ENCODE results near the gene VWA5A. TPM values are rescaled to one million over a fixed set of nuclear protein-coding genes. Genes with fewer than 3 reads are reported as not detected.

VWA5A gene
- total and polyA plus RNA-seq, 12 donors: 1.2 to 8.8 (median 3.5) TPM

DNA sequence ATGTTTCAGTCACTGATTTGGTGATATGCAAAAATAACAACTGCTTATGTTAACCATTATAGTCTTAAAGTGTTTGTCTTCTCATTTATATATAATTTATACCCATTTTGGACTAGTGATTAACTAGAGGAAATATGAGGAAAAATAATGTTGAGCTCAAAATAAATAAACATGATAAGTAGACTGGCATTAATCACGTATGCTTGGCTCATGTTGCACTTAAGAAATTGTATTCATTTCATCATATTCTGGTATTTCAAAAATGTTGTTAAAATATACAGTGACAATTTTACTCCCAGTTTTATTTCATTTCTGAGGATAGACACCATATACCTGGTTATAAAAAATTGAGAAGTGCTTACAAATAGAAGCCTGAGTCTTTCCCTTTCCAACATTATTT is 64.1 kb downstream of the VWA5A start:
- Histone ChIP-seq H3K36me3 (no peaks in the 10 kb centered on the region), H3K27me3 (no peaks in the 10 kb centered on the region), H3K9me3 (peaks cover 0 to 5% (median 0%) of the 10 kb centered on the region in 11 donors), H3K4me3 (no peak overlapping the region), H3K27ac (no peak overlapping the region), H3K4me1 (no peaks in the 10 kb centered on the region)
- TF ChIP-seq, protein P1, sequence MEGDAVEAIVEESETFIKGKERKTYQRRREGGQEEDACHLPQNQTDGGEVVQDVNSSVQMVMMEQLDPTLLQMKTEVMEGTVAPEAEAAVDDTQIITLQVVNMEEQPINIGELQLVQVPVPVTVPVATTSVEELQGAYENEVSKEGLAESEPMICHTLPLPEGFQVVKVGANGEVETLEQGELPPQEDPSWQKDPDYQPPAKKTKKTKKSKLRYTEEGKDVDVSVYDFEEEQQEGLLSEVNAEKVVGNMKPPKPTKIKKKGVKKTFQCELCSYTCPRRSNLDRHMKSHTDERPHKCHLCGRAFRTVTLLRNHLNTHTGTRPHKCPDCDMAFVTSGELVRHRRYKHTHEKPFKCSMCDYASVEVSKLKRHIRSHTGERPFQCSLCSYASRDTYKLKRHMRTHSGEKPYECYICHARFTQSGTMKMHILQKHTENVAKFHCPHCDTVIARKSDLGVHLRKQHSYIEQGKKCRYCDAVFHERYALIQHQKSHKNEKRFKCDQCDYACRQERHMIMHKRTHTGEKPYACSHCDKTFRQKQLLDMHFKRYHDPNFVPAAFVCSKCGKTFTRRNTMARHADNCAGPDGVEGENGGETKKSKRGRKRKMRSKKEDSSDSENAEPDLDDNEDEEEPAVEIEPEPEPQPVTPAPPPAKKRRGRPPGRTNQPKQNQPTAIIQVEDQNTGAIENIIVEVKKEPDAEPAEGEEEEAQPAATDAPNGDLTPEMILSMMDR (IDR thresholded peaks at IDR 0.05): no peak
- DNase-seq (no peak), ATAC-seq (no peak)
- intact Hi-C loops (cut with DNase I): no loop called here
- WGBS, 2 donors: 47 to 57% methylated on average over 1 of the region's 1 CpG

DNA sequence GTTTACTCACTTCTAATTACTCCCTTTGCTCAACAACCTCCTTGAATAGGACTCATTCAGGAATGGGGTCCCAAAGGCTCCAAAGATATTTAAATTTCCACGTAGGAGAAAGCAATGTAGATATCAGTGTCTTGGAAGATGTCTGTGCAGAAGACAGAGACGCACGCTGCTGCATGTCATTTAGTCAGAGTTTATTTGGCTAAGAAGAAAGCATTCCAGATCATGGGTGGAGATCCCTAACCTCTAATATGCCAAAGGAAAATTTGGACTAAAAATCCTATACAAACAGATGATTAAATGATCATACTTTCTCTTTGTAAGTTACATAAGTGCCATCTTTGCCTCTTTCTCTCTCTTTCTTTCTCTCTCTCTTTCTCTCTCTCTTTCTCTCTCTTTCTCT is 67.8 kb downstream of the VWA5A start, which contains the start of gene OR10D3:
Gene OR10D3 (plus strand): TSS at position 278 of the 400 bp plus-strand sequence. CDS start 1,925 bp downstream, outside the sequence.
- Histone ChIP-seq H3K27me3 (peaks cover 0 to 2% (median 0%) of the 10 kb centered on the region in 7 donors), H3K4me3 (no peak within 1 kb of the TSS), H3K9me3 (peaks cover 0 to 5% (median 0%) of the 10 kb centered on the region in 11 donors), H3K36me3 (no peaks in the 10 kb centered on the region), H3K4me1 (no peaks in the 10 kb centered on the region), H3K27ac (no peak within 1 kb of the TSS)
- intact Hi-C loops (cut with DNase I): loop anchor here in 1 of 10 donors (10.0 kb wide), 1 partner anchor 118 kb away; no protein-coding TSS in a partner anchor
- 32% methylated on average over 3 of the region's 3 CpGs for WGBS, 2 donors
- ATAC-seq (no peak), DNase-seq (no peak)
- TF ChIP-seq, protein P1 (IDR thresholded peaks at IDR 0.05): no peak

DNA sequence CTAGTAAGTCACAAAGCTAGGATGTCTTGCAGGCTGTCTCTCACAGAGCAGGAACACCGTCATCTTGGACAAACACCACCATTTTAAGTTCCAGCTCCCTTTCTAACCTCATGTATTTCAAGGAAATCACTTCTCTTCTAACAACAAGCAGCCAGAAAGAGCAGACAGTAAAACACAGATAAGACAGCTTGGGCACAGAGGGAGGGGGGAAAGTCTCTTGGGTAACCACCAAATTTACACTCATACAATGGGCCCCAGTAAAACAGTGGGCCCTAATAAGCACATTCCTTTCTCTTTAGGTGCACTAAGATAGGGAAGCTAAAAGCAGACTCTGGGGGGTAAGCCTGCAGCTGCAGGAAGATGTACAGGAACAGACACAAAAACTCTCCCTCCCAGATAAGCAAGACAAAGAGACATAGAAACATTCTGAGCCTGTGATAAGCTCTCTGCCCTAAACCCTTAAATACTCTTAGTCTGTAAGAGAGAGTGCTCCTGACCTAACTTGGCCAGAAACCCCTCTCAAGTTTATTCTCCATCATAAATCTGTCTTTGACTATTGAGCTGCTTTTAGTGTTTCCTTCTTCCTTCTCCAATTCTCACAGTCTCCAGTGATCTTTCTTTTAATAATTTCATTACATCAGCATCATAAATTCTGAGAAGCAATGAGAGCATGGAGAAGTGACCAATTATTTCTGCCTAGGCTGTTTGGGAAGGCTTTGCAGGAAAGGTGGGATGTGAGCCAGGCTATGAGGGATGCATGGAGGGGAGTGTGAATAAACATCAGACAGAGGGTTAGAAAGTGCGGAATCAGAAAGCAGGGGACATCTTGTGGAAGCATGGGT is 75.3 kb downstream of the VWA5A start:
- WGBS, 2 donors: 56 to 71% methylated on average over 2 of the region's 2 CpGs
- Histone ChIP-seq H3K27me3 (peaks cover 0 to 10% (median 0%) of the 10 kb centered on the region in 7 donors), H3K36me3 (no peaks in the 10 kb centered on the region), H3K4me1 (peaks cover 0 to 6% (median 0%) of the 10 kb centered on the region in 9 donors), H3K4me3 (no peak overlapping the region), H3K9me3 (no peaks in the 10 kb centered on the region), H3K27ac (no peak overlapping the region)
- TF ChIP-seq, protein P1 (IDR thresholded peaks at IDR 0.05): no peak
- no peak for DNase-seq
- ATAC-seq: no peak
- intact Hi-C loops (cut with DNase I): loop anchor here in 5 of 10 donors (10.0 kb wide), 1 partner anchor 116 kb away; no protein-coding TSS in a partner anchor

DNA sequence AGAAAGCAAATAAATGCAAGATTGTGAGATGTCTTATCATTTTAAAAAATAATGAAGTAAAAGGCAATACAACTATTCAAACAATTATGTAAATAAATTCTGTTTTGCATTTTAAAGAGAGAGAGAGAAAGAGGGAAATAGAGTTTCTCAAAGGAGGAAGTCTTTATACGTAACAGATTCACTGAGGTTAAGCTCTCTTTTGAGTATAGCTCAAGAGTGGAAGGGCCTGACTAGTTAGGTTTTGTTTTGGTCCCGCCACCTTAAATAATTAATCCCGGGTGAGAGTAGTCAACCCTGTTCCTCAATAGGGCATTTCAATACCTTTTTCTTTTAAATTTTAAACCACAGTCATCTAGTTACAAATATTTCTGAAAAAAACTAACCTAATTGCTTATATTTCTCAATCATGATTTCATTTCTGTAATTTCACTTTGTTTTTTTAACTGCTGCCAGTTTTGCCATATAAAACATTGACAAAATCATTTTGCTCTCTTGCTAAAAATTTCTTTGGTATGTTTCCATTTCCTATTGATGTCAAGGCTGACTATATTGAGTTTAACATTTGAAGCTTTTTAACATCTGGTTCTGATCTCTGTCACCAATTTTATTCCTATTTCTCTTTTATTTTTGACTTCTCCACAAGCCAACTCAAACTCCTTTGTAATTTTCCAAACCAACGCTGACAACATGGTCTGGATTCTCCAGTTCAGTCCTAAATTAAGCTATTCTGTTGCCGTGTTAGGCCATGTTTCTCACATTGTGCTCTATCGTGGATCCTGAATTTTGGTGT is 78.2 kb downstream of the VWA5A start:
- H3K27ac ChIP-seq: no peak overlapping the region
- H3K27me3 ChIP-seq: peaks cover 0 to 6% (median 0%) of the 10 kb centered on the region in 7 donors
- DNase-seq (no peak), ATAC-seq (no peak)
- WGBS, 2 donors: 77 to 86% methylated on average over 6 of the region's 6 CpGs
- H3K9me3 ChIP-seq: no peaks in the 10 kb centered on the region
- TF ChIP-seq, protein P1 (IDR thresholded peaks at IDR 0.05): no peak
- H3K36me3 ChIP-seq: no peaks in the 10 kb centered on the region
- no peak overlapping the region for H3K4me3 ChIP-seq
- peaks cover 0 to 6% (median 0%) of the 10 kb centered on the region in 9 donors for H3K4me1 ChIP-seq
- intact Hi-C loops (cut with DNase I): loop anchor here in 6 of 10 donors (2.0 to 10.0 kb wide), 2 partner anchors 119 to 123 kb away; no protein-coding TSS in a partner anchor
